ENCODE results near the gene STAB1.

The STAB1 gene

DNA sequence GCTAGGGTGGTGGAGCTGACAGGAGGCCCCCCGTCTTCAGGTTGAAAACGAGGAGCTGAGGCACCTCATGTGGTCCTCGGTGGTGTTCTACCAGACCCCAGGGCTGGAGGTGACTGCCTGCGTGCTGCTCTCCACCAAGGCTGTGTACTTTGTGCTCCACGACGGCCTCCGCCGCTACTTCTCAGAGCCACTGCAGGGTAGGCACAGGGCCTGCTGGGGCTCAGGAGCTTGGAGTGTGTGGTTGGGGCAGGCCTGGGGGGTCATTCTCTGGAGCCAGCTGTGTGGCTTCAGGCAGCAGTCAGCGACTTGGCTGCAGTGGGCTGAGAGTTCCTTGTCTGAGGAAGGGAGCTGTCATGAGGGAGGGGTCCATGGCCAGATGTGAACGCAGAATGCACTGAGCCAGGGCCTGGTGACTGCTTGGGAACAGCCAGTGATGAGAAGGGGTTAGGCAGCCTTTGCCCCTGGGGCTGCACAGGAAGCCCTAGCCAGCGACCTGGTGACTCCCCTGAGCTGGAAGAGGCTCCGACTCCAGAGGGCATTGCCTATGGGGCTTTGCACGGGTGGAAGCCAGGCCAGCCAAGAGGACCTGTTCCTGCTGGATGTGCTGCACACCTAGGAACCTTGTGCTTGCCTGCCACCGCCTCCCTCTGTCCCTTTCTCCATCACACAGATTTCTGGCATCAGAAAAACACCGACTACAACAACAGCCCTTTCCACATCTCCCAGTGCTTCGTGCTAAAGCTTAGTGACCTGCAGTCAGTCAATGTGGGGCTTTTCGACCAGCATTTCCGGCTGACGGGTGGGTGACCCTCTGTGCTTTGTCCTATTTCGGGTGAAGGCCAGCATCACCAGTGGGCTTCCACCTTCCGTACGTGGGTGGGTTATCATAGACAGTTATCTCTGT is 4.9 kb upstream of the STAB1 start:
- no peak for ATAC-seq
- TF ChIP-seq OSR1 (CRISPR knock-in tag; IDR thresholded peaks at IDR 0.05): no peak
- no peak for TF ChIP-seq ZFP3 (CRISPR knock-in tag; IDR thresholded peaks at IDR 0.05)
- no peak for TF ChIP-seq ESRRG (CRISPR knock-in tag; IDR thresholded peaks at IDR 0.05)
- no peak for TF ChIP-seq ZNF70 (CRISPR knock-in tag; IDR thresholded peaks at IDR 0.05)
- TF ChIP-seq, protein P1, sequence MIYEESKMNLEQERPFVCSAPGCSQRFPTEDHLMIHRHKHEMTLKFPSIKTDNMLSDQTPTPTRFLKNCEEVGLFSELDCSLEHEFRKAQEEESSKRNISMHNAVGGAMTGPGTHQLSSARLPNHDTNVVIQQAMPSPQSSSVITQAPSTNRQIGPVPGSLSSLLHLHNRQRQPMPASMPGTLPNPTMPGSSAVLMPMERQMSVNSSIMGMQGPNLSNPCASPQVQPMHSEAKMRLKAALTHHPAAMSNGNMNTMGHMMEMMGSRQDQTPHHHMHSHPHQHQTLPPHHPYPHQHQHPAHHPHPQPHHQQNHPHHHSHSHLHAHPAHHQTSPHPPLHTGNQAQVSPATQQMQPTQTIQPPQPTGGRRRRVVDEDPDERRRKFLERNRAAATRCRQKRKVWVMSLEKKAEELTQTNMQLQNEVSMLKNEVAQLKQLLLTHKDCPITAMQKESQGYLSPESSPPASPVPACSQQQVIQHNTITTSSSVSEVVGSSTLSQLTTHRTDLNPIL (CRISPR knock-in tag; IDR thresholded peaks at IDR 0.05; ENCODE audit: low read depth): no peak
- TF ChIP-seq ISL1 (CRISPR knock-in tag; IDR thresholded peaks at IDR 0.05): no peak
- TF ChIP-seq ZNF8 (CRISPR knock-in tag; IDR thresholded peaks at IDR 0.05): no peak
- no peak for TF ChIP-seq SNAI2 (CRISPR knock-in tag; IDR thresholded peaks at IDR 0.05)
- no peak for TF ChIP-seq BACH2 (CRISPR knock-in tag; IDR thresholded peaks at IDR 0.05; ENCODE audit: borderline replicate concordance)
- no peak for TF ChIP-seq ZNF565 (CRISPR knock-in tag; conservative IDR thresholded peaks at IDR 0.05; ENCODE audit: low read depth)
- no peak for TF ChIP-seq ZC3H10 (CRISPR knock-in tag; IDR thresholded peaks at IDR 0.05)
- TF ChIP-seq PPARA (CRISPR knock-in tag; IDR thresholded peaks at IDR 0.05; ENCODE audit: borderline replicate concordance): no peak
- TF ChIP-seq, protein P2, sequence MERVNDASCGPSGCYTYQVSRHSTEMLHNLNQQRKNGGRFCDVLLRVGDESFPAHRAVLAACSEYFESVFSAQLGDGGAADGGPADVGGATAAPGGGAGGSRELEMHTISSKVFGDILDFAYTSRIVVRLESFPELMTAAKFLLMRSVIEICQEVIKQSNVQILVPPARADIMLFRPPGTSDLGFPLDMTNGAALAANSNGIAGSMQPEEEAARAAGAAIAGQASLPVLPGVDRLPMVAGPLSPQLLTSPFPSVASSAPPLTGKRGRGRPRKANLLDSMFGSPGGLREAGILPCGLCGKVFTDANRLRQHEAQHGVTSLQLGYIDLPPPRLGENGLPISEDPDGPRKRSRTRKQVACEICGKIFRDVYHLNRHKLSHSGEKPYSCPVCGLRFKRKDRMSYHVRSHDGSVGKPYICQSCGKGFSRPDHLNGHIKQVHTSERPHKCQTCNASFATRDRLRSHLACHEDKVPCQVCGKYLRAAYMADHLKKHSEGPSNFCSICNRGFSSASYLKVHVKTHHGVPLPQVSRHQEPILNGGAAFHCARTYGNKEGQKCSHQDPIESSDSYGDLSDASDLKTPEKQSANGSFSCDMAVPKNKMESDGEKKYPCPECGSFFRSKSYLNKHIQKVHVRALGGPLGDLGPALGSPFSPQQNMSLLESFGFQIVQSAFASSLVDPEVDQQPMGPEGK (CRISPR knock-in tag; IDR thresholded peaks at IDR 0.05; ENCODE audit: borderline replicate concordance): no peak
- no peak for TF ChIP-seq TCF4 (CRISPR knock-in tag; IDR thresholded peaks at IDR 0.05; ENCODE audit: borderline replicate concordance)
- TF ChIP-seq, protein P3, sequence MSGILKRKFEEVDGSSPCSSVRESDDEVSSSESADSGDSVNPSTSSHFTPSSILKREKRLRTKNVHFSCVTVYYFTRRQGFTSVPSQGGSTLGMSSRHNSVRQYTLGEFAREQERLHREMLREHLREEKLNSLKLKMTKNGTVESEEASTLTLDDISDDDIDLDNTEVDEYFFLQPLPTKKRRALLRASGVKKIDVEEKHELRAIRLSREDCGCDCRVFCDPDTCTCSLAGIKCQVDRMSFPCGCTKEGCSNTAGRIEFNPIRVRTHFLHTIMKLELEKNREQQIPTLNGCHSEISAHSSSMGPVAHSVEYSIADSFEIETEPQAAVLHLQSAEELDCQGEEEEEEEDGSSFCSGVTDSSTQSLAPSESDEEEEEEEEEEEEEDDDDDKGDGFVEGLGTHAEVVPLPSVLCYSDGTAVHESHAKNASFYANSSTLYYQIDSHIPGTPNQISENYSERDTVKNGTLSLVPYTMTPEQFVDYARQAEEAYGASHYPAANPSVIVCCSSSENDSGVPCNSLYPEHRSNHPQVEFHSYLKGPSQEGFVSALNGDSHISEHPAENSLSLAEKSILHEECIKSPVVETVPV (CRISPR knock-in tag; IDR thresholded peaks at IDR 0.05): no peak

DNA sequence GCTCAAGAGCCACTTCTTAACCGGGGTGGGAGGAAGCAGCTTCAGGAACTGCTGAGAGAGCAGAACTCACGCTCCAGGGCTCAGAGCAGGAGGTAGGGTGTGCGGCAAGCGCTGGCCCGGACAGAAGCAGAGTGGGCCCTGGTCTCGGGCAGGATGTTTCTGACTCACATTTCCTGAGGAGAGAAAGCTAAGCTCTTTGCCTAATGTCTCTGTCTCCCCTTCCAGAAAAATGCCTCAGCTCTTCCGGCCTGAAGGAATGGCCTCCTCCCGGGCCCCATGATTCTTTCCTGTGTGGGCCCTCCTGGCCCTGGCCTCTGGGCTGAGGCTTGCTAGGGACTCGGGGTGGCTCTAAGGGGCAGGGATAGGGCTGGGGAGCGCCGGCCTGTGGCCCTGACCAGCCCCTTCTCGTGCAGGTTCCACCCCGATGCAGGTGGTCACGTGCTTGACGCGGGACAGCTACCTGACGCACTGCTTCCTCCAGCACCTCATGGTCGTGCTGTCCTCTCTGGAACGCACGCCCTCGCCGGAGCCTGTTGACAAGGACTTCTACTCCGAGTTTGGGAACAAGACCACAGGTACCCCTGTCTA is 4.1 kb upstream of the STAB1 start:
- ATAC-seq: no peak; the same call in 2 of the 3 replicates
- TF ChIP-seq ZC3H10 (CRISPR knock-in tag; IDR thresholded peaks at IDR 0.05) (no peak), RARB (CRISPR knock-in tag; IDR thresholded peaks at IDR 0.05) (no peak), ZNF70 (CRISPR knock-in tag; IDR thresholded peaks at IDR 0.05) (no peak), ZFP3 (CRISPR knock-in tag; IDR thresholded peaks at IDR 0.05) (no peak), SNAI2 (CRISPR knock-in tag; IDR thresholded peaks at IDR 0.05) (no peak)
- TF ChIP-seq, protein P3 (CRISPR knock-in tag; IDR thresholded peaks at IDR 0.05): no peak
- TF ChIP-seq, protein P4, sequence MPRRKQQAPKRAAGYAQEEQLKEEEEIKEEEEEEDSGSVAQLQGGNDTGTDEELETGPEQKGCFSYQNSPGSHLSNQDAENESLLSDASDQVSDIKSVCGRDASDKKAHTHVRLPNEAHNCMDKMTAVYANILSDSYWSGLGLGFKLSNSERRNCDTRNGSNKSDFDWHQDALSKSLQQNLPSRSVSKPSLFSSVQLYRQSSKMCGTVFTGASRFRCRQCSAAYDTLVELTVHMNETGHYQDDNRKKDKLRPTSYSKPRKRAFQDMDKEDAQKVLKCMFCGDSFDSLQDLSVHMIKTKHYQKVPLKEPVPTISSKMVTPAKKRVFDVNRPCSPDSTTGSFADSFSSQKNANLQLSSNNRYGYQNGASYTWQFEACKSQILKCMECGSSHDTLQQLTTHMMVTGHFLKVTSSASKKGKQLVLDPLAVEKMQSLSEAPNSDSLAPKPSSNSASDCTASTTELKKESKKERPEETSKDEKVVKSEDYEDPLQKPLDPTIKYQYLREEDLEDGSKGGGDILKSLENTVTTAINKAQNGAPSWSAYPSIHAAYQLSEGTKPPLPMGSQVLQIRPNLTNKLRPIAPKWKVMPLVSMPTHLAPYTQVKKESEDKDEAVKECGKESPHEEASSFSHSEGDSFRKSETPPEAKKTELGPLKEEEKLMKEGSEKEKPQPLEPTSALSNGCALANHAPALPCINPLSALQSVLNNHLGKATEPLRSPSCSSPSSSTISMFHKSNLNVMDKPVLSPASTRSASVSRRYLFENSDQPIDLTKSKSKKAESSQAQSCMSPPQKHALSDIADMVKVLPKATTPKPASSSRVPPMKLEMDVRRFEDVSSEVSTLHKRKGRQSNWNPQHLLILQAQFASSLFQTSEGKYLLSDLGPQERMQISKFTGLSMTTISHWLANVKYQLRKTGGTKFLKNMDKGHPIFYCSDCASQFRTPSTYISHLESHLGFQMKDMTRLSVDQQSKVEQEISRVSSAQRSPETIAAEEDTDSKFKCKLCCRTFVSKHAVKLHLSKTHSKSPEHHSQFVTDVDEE (CRISPR knock-in tag; IDR thresholded peaks at IDR 0.05): no peak

DNA sequence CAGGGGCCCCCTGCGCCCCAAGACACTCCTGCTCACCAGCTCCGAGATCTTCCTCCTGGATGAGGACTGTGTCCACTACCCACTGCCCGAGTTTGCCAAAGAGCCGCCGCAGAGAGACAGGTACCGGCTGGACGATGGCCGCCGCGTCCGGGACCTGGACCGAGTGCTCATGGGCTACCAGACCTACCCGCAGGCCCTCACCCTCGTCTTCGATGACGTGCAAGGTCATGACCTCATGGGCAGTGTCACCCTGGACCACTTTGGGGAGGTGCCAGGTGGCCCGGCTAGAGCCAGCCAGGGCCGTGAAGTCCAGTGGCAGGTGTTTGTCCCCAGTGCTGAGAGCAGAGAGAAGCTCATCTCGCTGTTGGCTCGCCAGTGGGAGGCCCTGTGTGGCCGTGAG is 3.1 kb upstream of the STAB1 start:
- no peak for ATAC-seq
- TF ChIP-seq RARB (CRISPR knock-in tag; IDR thresholded peaks at IDR 0.05) (no peak), GLIS3 (CRISPR knock-in tag; IDR thresholded peaks at IDR 0.05) (no peak), SNAI2 (CRISPR knock-in tag; IDR thresholded peaks at IDR 0.05) (no peak), OSR1 (CRISPR knock-in tag; IDR thresholded peaks at IDR 0.05) (no peak), CSDC2 (CRISPR knock-in tag; IDR thresholded peaks at IDR 0.05) (no peak), ARNTL (CRISPR knock-in tag; IDR thresholded peaks at IDR 0.05; ENCODE audit: borderline replicate concordance, low read depth) (no peak), ZNF8 (CRISPR knock-in tag; IDR thresholded peaks at IDR 0.05) (no peak), ESRRG (CRISPR knock-in tag; IDR thresholded peaks at IDR 0.05) (no peak), ZFP3 (CRISPR knock-in tag; IDR thresholded peaks at IDR 0.05) (no peak), ISL1 (CRISPR knock-in tag; IDR thresholded peaks at IDR 0.05) (no peak), PPARA (CRISPR knock-in tag; IDR thresholded peaks at IDR 0.05; ENCODE audit: borderline replicate concordance) (no peak), BACH2 (CRISPR knock-in tag; IDR thresholded peaks at IDR 0.05; ENCODE audit: borderline replicate concordance) (no peak), ZNF70 (CRISPR knock-in tag; IDR thresholded peaks at IDR 0.05) (no peak), TOX (CRISPR knock-in tag; IDR thresholded peaks at IDR 0.05; ENCODE audit: borderline replicate concordance) (no peak)
- TF ChIP-seq, protein P2 (CRISPR knock-in tag; IDR thresholded peaks at IDR 0.05; ENCODE audit: borderline replicate concordance): no peak
- TF ChIP-seq, protein P3 (CRISPR knock-in tag; IDR thresholded peaks at IDR 0.05): no peak
